Loucy (cell line): ENCODE data around the gene TRAPPC2L.

Experiments
- H2AFZ ChIP-seq: fragments of 200-600 bp; sonication (generic); 2 replicates; pipeline ENCODE4 v1.6.0; 2016; ENCODE audit warnings: antibody characterized with exemption, mild to moderate bottlenecking, low read length, moderate library complexity
- H3F3A ChIP-seq: fragments of 200-600 bp; 2 replicates; pipeline ENCODE4 v1.6.0; 2016; ENCODE audit warnings: antibody characterized with exemption, low read depth, mild to moderate bottlenecking
- H3K27me3 ChIP-seq: fragments of 200-600 bp; sonication (generic); 2 replicates; pipeline ENCODE4 v1.6.1; 2014; ENCODE audit warnings: low read length, mild to moderate bottlenecking; ENCODE audit not compliant: insufficient read depth, poor library complexity, severe bottlenecking
- H3K36me3 ChIP-seq: fragments of 200-600 bp; sonication (generic); 2 replicates; pipeline ENCODE4 v1.6.1; 2016; ENCODE audit warnings: low read length; ENCODE audit not compliant: insufficient read depth
- H3K4me1 ChIP-seq: fragments of 200-600 bp; sonication (generic); 2 replicates; pipeline ENCODE4 v1.5.1; 2014; ENCODE audit warnings: low read length, mild to moderate bottlenecking; ENCODE audit not compliant: insufficient read depth, poor library complexity, severe bottlenecking
- H3K4me2 ChIP-seq: fragments of 200-600 bp; sonication (generic); 2 replicates; pipeline ENCODE4 v1.6.0; 2014; ENCODE audit warnings: antibody characterized with exemption, low read length, low read depth, mild to moderate bottlenecking; ENCODE audit not compliant: poor library complexity, severe bottlenecking
- H3K4me3 ChIP-seq: fragments of 200-600 bp; sonication (generic); 2 replicates; pipeline ENCODE4 v1.5.1; 2014; ENCODE audit warnings: low read length, mild to moderate bottlenecking, mixed read lengths; ENCODE audit not compliant: poor library complexity, severe bottlenecking
- H3K79me2 ChIP-seq: fragments of 200-600 bp; sonication (generic); 2 replicates; pipeline ENCODE4 v1.6.1; 2014; ENCODE audit warnings: low read length; ENCODE audit not compliant: insufficient read depth
- H3K9ac ChIP-seq: fragments of 200-600 bp; sonication (generic); 2 replicates; pipeline ENCODE4 v1.6.0; 2014; ENCODE audit warnings: mild to moderate bottlenecking, low read depth, low read length, moderate library complexity; ENCODE audit not compliant: poor library complexity, severe bottlenecking
- H3K9me2 ChIP-seq: fragments of 200-600 bp; sonication (generic); replicated peaks from 2 replicates; pipeline ENCODE4 v1.6.1; 2016; ENCODE audit warnings: low read depth, low read length, mixed read lengths
- H3K9me3 ChIP-seq: fragments of 200-600 bp; sonication (generic); 2 replicates; pipeline ENCODE4 v1.6.1; 2014; ENCODE audit warnings: mild to moderate bottlenecking, antibody characterized with exemption, low read length, low read depth; ENCODE audit not compliant: insufficient read depth
- H4K20me1 ChIP-seq: fragments of 200-600 bp; sonication (generic); 2 replicates; pipeline ENCODE4 v1.6.0; 2014; ENCODE audit warnings: antibody characterized with exemption, low read length, mild to moderate bottlenecking; ENCODE audit not compliant: insufficient read depth, poor library complexity, severe bottlenecking
- EZH2phosphoT487 ChIP-seq: fragments of 200-600 bp; IDR thresholded peaks from 2 replicates; pipeline ENCODE4 v1.6.1; 2018; ENCODE audit warnings: antibody characterized with exemption, mild to moderate bottlenecking, moderate library complexity, borderline replicate concordance
- TF ChIP-seq, protein P1 (sequence below): fragments of 200-600 bp; sonication (generic); conservative IDR thresholded peaks from 2 replicates; pipeline ENCODE4 v1.5.1; 2014; ENCODE audit warnings: mild to moderate bottlenecking, antibody characterized with exemption, low read length

The TRAPPC2L gene

DNA sequence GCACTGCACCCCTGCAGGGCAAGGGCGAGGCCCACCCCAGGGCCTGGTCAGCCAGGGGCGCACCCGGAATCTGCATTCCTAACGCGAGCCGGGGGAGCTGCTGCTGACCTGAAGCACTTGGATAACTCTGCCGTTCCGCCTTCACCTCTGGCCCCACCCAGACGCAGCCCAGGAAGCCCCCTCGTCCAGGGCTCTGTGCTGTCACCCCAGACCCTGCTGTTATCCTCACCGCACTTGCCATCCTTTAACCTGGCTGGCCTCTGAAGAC is 22.8 kb downstream of the TRAPPC2L start:
- Histone ChIP-seq H3K36me3 (peaks cover 53% of the 10 kb centered on the region; the same call in 1 of the 2 replicates), H4K20me1 (no peaks in the 10 kb centered on the region)
- no peak for TF ChIP-seq EZH2phosphoT487
- TF ChIP-seq, protein P1, sequence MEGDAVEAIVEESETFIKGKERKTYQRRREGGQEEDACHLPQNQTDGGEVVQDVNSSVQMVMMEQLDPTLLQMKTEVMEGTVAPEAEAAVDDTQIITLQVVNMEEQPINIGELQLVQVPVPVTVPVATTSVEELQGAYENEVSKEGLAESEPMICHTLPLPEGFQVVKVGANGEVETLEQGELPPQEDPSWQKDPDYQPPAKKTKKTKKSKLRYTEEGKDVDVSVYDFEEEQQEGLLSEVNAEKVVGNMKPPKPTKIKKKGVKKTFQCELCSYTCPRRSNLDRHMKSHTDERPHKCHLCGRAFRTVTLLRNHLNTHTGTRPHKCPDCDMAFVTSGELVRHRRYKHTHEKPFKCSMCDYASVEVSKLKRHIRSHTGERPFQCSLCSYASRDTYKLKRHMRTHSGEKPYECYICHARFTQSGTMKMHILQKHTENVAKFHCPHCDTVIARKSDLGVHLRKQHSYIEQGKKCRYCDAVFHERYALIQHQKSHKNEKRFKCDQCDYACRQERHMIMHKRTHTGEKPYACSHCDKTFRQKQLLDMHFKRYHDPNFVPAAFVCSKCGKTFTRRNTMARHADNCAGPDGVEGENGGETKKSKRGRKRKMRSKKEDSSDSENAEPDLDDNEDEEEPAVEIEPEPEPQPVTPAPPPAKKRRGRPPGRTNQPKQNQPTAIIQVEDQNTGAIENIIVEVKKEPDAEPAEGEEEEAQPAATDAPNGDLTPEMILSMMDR, result no peak

GRCh38 chr16:88880226-88881006 is 23.5 kb downstream of the TRAPPC2L start:
- Histone ChIP-seq H3K4me2 (no peak overlapping the region), H3K4me3 (no peak overlapping the region), H3K36me3 (peaks cover 56% of the 10 kb centered on the region; the same call in 1 of the 2 replicates)

More for the DNA sequence above, 22.8 kb downstream of the TRAPPC2L start:
- Histone ChIP-seq H3K79me2 (no peaks in the 10 kb centered on the region), H2AFZ (no peak overlapping the region), H3K4me3 (no peak overlapping the region), H3K9me3 (no peaks in the 10 kb centered on the region), H3K9ac (no peak overlapping the region), H3F3A (no peaks in the 10 kb centered on the region), H3K27me3 (no peaks in the 10 kb centered on the region), H3K9me2 (no peaks in the 10 kb centered on the region), H3K4me1 (no peaks in the 10 kb centered on the region), H3K4me2 (no peak overlapping the region)

DNA sequence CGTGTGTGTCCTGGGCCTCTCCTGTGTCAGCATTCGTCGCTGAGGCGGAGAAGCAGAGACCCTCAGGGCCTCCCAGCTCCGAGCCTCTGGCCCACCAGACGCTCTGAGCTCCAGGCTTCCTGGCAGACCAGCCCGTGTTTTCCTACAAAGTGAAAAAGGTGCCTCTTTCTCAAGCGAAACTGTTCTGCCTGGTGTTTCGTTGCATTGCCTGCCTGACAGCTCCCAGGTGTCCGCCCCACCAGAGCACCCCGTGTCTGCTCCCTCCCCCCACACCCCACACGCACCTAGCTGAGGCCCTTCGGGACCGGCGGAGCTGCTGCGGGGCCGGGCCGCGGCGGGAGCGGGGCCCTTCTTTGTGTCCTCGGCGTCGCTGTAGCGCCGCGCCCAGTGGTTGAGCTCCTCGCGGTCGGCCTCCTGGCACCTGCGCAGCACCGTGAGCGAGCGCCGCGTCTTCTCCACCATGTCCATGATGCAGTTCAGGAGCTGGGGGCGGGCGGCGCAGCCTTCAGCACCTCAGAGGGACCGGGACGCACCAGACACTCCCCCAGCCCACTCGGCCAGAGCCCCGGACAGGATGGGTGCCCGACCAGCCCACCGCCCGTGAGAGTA is 24.2 kb downstream of the TRAPPC2L start:
- H3K9ac ChIP-seq, result no peak overlapping the region
- TF ChIP-seq EZH2phosphoT487, result no peak
- TF ChIP-seq, protein P1, result no peak
- H3K9me3 ChIP-seq, result no peaks in the 10 kb centered on the region
- no peak overlapping the region for H3K4me3 ChIP-seq
- H3K79me2 ChIP-seq, result no peaks in the 10 kb centered on the region
- H3K36me3 ChIP-seq, result peaks cover 55% of the 10 kb centered on the region; the same call in 1 of the 2 replicates
- no peaks in the 10 kb centered on the region for H3K4me1 ChIP-seq
- H3F3A ChIP-seq, result no peaks in the 10 kb centered on the region
- H4K20me1 ChIP-seq, result no peaks in the 10 kb centered on the region
- H3K4me2 ChIP-seq, result no peak overlapping the region
- H2AFZ ChIP-seq, result no peak overlapping the region
- no peaks in the 10 kb centered on the region for H3K9me2 ChIP-seq
- H3K27me3 ChIP-seq, result no peaks in the 10 kb centered on the region

More at GRCh38 chr16:88880226-88881006, 23.5 kb downstream of the TRAPPC2L start:
- no peak for TF ChIP-seq EZH2phosphoT487
- Histone ChIP-seq H3K27me3 (no peaks in the 10 kb centered on the region), H3F3A (no peaks in the 10 kb centered on the region), H3K79me2 (no peaks in the 10 kb centered on the region), H3K4me1 (no peaks in the 10 kb centered on the region), H3K9me3 (no peaks in the 10 kb centered on the region), H4K20me1 (no peaks in the 10 kb centered on the region), H2AFZ (no peak overlapping the region), H3K9me2 (no peaks in the 10 kb centered on the region), H3K9ac (no peak overlapping the region)
